Bone marrow (tissue), 2 donors: ENCODE data around the gene PTPN22.

ENCODE experiments used
- DNase-seq, 2 donors: peaks; one replicate each; lab custom pipeline; 2025; lab: John Stamatoyannopoulos, UW

The PTPN22 gene

DNA sequence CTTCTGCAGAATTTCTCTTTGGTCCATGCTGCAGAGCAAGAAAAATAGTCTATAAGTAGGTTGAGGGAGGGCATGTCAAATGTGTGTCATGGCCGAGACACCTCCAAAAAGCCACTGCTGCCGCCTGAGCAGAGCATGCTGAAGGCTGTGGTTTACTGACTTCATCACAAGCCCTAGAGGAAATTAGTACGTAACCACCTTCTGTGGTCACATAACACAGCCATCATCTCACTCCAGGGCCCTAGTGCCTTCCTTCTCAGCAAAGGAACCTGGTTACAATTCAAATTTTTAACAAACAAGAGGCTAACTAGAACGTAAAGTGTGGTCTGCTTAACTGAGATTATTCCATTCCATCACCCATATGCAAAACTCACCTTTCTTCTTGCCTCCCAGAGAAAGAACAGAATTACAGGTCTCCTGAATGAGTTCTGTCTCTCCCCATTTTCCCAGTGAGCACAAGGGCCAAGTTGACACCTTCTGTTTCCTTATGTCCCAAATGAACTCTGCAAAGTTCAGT, at the start of gene PTPN22:
TSS of gene PTPN22 (minus strand) at position 116 of the 517 bp plus-strand sequence.
- peak in 1 of 2 donors; percentile 93 for DNase-seq

DNA sequence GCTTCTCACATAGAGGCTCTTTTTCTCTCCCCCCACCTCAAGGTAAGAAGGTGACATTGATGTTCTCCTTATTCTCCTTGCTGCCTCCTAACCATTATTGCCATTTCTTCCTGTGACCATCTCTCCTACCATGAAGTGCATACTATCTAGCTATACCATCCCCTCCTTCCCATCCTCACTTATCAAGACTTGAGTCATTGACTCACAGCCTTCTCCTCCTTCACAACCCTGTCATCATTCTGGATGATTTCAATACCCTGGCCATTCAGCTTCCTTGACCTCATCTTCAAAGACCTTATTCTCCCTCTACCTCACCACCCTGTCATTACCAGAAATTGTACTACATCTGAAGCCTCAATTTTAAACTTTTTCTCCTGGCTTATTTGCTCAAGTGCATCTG, 46.7 kb upstream of the PTPN22 start:
- no peak for DNase-seq

DNA sequence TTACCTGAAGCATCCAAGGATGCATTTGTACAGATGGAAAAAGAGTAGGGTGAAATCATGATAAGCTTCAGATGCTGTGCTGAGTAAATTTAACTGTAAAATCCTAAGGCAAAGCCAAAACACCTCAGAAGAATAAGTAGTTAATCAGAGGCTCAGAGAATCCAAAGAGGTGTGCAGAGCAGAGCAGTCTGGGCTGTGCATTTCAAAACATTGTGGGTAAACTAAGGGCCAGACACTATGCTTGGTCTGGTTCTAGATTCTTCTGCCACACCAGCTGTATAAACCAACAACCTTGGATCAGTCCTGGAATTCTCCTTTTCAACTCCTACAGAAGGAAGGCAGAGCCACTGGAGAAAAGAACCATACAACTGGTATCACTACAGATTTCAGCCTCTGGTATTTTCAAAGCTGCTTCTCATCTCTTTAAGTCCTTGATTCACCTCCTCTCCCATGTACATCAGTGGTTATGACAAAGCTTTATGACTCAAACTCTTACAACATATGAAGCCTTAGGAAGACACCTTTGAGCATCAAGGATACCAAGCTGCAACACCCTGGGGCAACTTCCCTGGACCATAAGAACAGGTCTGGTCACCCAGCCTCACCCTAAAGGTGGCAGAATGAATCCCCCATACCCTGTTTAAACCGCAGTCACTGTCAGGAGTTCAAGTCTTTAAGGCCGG, 46.0 kb upstream of the PTPN22 start:
- DNase-seq = no peak

DNA sequence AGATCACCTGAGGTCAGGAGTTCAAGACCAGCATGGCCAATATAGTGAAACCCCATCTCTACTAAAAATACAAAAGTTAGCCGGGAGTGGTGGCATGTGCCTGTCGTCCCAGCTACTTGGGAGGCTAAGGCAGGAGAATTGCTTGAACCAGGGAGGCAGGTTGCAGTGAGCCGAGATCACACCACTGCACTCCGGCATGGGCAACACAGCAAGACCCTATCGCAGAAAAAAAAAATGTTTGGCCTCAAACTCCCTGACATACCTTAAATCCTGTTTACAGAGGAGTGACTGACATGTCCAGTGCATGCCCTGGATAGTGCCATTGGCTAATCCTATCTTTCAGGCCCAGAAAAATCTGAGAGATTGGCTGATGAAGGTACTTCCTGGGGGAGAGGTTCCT, 45.5 kb upstream of the PTPN22 start:
- no peak for DNase-seq

DNA sequence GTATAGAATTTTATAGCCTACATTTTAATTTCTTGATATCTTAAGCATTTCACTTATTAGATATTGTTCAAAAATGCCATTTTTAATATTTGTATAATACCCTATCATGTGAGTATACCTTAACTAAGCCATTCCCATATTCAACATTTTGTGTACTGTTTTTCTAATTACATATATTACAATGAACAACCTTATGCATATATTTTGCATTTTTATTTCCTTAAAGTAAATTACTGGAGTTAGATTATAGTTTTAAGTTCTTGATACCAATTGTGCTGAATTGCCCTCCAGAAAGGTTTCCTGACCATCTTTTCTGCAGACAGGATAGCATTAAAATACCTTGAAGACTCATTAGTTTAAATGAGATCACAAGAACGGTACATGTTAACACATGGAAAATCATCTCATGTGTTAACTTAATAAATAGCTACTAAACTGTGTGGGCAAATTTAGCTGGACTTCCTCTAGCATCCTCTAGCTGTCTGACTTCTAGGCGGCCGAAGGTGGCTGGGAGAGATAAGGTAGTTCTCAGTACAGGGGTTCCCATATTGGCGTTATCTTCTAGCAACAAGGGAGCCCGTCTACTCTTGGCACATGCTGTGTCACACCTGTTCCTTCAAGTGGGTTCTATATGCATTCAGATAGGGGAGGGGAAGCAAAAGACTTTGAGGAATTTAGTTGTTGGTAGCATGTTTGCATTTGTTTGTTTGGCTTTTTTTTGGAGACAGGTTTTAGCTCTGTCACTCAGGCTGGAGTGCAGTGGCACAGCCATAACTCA, 42.6 kb upstream of the PTPN22 start:
- no peak for DNase-seq

DNA sequence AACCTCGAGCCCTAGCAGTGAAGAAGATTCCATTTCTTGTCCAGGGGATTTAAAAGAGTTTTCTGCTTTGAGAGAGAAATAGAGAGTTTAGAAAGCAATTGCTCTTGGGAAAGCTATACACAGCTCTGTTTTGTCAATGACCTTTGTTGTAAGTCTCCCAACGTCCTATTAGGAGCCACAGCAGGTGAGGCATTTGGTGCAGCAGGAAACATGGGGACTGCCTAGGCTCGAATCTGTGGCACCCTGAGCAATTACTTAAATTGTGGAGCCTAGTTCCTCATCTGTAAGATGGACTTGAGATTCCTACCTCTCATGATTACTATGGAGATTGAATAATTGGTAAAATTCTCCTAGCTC, 41.8 kb upstream of the PTPN22 start:
- DNase-seq = no peak

DNA sequence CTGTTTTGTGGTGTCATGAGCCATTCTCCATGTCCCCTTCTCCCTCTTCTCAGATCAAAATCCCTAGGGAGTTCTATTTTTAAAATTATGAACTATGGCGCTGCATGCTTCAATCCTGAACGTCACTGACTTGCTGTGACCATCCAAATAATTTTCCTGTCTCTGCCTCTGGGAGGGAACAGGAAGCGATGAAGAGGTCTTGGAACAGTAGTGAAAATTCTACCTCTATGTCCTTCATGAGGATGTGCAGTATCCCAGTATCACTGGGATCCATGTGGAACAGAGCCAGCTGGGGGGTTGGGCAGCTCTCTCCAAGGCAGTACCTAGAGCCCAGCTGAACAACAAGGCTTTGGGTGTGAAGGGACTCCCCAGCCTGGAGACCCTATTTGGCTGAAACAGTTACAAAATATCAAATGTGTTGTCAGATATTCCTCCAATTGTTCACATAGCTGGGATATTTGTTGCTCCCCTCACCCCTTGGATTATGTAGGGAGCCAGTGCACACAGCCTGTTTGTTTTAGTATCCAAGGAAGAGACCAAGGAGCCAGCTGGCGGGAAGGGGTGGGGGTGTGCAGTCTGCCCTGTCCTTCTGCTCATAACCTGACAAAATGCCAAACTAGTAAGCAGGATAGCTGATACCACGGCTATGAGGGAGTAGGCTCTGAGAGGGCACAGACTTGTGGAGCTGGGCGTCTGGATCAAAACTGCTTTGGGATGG, 41.2 kb upstream of the PTPN22 start:
- DNase-seq = no peak

DNA sequence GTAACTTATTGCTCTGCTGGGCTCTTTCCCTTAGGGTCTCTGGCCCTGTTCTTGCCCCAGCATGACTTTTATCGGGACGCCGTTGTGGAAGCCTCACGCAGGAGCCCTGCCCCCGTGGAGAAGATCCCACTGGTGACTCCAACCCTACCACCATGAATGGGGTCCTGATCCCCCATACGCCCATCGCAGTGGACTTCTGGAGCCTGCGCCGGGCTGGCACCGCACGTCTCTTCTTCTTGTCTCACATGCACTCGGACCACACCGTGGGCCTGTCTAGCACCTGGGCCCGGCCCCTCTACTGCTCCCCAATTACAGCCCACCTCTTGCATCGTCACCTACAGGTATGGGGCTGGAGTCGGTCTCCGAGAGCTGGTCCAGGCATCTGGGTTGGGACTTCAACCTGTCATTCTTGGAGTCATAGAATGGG, 33.9 kb upstream of the PTPN22 start:
- no peak for DNase-seq

DNA sequence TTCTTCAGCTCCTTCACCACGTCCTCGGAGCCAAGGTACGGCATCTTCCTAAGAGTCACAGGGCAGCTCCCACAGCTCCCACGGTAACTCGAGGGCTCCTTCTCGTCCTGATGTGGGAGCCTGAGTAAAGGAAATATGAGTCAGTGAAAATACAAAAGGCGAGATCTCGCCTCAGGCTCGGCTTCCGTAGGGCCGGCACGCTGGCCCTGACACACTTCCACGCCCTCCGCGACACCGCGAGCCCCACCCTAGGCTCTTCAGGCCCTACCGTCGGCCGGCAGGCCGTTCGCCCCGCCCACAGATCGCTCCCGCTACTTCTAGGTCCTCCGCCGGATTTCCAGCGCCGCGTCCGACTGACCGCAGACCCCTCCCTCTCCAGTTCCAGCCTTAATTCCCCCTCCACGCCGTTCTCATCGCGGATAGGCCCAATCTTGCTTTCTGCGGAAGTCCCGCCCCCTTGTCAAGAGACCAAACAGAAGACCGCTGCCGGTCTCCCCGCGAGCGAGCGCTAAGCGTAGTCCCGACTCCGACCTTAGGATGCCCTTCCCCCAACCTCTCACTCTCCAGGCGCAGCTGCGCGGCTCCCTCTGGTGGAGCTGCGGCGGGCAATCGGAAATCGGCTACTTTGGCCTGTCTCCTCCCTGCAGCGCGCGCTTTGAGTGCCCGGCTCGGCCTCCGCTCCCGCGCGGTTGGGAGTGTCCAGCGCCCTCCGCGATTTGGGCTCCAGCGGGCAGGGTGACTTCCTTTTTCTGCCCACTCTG, 33.3 kb upstream of the PTPN22 start, which contains the start of the genes AP4B1 and DCLRE1B:
TSS of gene AP4B1 (minus strand) at position 126 of the 761 bp plus-strand sequence. CDS start at position 44, 82 bp downstream.
TSS of gene DCLRE1B (plus strand) at position 653 of the 761 bp plus-strand sequence. CDS start 261 bp downstream, outside the sequence.
- DNase-seq = peak; percentile 98 to 99

DNA sequence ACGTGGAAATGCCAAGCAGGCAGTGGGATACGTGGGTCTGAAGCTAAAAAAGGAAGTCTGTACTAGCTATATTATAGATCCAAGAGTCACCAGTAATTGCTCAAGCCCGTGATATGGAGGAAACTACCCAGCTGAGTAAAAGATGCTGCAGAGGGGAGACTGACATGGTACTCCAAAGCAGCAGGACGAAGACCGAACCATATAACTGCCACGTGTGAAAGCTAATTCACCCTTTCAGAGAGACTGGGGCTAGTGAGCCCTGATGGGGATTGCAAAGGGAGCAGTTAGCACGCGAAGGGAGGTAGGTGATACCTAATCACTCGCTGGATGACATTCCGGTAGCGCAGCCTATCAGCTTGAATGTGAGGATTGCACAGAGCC, 32.8 kb upstream of the PTPN22 start:
- peak in 1 of 2 donors; percentile 77 for DNase-seq

DNA sequence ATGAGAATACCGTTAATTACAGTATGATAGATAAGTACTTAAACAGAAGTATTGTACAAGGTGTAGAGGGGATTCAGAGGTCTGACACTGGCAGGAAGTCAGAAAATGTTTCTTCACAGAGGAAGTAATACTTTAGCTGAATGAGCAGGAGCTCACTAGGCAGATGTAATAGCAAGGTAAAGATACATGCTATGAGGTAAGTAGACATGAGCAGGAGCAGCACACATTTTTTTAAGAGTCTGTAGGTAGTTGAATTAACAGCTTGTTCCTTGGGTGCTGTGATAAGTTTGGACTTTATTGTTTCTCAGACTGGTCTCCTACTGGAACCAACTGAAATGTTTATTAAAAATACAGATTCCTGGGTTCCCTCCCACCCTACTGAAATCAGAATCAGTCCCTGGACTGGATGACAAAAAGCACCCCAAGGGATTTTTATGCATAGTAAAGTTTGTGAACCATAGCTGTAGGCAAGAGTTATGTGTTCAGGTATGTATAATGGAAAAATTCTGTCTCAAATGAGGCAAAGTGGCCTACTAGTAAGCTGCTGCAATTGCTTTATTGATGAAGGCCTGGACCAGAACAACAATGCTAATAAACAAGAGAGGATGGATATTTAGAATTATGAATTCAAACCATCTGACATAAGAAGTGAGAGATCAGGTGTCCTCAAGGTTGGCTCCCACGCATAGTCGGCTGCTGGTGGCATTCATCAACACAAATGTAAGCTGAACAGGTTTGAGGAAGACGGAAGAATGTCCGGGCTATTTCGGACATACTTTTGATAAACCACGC, 32.2 kb upstream of the PTPN22 start:
- DNase-seq = no peak

DNA sequence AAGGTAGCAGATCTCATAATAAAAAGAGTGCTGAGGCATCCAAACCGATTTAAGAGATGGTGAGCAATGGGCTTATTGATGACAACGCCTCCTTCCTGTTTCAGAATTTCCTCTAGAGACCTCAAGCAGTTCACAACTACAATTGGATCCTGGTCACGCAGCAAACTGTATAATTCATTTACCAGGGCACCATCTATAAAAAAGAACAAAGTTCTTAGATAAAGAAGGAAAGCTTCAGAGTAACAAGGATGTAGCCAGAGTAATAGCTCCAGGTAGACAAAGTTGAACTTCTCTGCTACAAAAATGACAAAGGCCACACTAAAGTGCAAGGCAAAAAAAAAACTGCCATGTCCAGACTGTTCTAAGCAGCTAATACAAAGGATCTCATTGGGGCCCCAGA, 29.7 kb upstream of the PTPN22 start:
- no peak for DNase-seq

DNA sequence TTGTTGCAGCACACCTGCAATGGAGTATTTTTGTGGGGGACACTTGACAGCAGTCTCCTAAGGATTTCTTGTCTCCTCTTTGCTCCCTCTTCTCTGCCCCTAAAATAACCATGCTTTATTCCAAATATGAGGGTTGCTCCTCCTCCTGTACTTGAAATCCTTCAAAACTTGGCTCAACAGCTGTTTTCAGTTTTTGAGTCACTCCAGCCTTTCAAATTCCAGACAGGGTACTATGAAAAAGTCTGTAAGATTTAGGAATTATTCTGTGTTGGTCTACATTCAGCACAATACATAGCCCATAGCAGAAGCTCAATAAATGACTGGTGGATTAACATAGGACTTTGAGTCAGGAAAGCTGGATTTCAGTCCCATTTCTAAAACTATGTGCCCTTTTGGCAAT, 27.6 kb upstream of the PTPN22 start:
- no peak for DNase-seq

DNA sequence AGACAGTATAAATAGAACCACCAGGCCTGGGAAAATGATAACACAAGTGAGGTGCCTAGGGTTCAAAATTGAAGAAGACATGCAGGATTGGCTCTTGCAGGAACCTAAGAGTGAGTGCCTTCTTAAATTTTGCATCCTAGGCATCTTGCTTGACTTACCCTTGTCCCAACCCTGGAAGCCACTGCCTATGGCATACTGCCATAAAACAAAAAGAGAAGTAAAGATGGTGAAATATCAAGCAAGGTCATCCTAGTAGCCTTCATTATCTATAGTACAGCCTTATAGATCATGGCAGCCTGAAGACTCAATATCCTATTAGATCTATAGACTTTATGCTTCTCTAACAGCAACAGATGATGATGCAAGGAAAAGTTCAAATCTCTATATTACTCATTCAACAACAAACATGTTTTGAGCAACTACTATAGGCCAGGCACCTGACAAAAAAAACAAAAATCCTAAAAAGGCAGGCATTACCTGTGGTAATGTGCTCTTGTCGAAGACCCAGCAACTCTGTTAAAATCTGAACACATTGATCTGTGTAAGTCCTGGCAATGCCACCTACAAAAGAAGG, 26.8 kb upstream of the PTPN22 start:
- DNase-seq = no peak

DNA sequence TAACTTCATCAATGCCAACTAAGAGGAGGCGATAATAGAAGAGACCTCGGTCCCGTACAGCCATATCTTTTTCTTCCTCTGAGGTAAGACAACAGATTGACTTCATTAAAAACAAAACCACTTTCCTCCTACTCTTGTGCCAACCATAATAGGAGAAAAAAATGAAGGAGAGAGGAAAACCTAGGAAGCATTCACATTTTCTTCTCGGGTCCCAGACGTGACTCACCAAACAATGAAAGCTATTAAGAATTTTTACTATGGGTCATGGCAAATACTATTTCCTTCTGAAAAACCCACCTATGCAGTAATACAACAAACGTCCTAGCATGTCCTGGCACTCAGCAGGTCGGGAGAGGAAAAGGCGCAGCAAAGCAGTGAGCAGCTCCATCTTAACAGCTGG, 24.4 kb upstream of the PTPN22 start:
- no peak for DNase-seq

DNA sequence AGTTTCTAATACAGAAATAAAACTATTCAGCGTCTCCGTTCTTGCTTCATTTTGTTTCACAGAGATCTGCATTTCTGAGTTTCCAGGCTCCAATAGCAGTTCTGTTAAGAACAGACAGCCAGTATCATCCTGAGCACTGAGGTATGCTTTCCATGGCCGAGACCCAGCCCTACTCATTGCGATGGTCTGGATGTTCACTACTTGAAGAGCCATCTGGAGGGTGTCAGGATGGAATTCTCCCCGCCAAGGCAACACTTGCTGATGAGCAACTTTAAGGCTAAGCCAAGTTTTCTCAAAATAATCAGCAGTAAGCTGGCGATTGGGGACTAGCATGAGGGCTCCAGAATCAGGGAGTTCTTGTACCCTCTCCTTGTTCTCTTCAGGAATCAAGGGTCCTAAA, 23.6 kb upstream of the PTPN22 start:
- DNase-seq = no peak

DNA sequence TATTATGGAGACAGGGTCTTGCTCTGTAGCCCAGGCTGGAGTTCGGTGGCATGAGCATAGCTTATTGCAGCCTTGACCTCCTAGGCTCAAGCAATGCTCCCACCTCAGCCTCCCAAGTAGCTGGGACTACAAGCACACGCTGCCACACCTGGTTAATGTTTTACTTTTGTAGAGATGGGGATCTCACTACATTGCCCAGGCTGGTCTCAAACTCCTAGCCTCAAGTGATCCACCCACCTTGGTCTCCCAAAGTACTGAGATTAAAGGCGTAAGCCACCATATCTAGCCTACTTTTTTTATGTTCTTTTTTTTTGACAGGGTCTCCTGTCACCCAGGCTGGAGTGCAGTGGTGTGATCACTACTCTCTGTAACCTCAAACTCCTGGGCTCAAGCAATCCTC, 21.8 kb upstream of the PTPN22 start:
- DNase-seq = no peak

DNA sequence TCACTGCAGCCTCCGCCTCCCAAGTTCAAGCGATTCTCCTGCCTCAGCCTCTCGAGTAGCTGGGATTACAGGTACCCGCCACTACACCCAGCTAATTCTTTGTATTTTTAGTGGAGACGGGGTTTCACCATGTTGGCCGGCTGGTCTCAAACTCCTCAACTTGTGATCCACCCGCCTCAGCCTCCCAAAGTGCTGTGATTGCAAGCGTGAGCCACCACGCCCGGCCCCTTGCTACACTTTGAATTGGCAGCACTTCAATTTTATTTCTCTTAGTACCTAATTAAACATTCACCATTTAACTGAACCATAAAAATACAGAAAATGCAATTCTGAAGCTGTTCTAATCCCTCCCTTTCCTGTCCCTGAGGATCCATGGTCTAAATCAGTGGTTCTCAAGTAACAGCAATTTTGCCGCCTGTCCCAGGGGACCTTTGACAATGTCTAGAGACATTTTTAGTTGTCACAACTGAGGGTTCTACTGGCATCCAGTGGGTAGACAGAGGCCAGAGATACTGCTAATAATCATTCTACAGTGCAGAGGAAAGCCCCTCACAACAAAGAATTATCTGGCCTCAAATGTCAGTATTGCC, 20.2 kb upstream of the PTPN22 start:
- no peak for DNase-seq

DNA sequence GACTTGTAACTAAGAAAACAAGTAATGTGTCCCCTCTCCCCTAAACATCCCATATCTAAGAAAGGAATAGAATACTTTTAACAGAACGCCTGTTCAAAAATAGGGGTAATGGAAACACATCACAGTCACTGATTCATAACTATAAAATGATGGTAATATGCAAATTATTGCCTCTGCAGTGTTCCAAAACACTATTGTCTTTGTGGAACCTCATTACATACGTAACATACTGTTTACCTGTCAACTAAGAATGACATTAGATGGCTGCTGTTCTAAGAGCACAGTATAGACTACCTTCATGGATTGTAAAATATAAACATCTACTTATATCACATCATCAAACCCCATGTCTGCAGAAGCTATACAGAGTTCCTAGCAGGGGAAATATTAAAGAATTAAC, 19.3 kb upstream of the PTPN22 start:
- no peak for DNase-seq
